HepG2 (cell line): ENCODE data around the gene TRAF4. TPM values are rescaled to one million over a fixed set of nuclear protein-coding genes. Genes with fewer than 3 reads are reported as not detected.

ENCODE experiments used
- ARID4A ChIP-seq: sonication (generic); formaldehyde crosslinking; IDR thresholded peaks from 2 replicates; pipeline ENCODE4 v1.5.0; 2020; ENCODE audit warnings: mild to moderate bottlenecking, missing genetic modification reagents, borderline replicate concordance
- ATF1 ChIP-seq: IDR thresholded peaks from 2 replicates; pipeline ENCODE4 v1.6.1; 2016; ENCODE audit warnings: mild to moderate bottlenecking, control low read depth
- ATF3 ChIP-seq: sonication (generic); formaldehyde crosslinking; IDR thresholded peaks from 2 replicates; pipeline ENCODE4 v1.4.0; 2020; ENCODE audit warnings: missing genetic modification reagents
- DRAP1 ChIP-seq: IDR thresholded peaks from 2 replicates; pipeline ENCODE4 v1.6.1; 2016; ENCODE audit warnings: missing genetic modification reagents, missing compliant biosample characterization
- ETV6 ChIP-seq: sonication (generic); formaldehyde crosslinking; conservative IDR thresholded peaks from 2 replicates; pipeline ENCODE4 v1.4.0; 2020; ENCODE audit warnings: missing genetic modification reagents
- FOSL2 ChIP-seq: sonication (generic); formaldehyde crosslinking; IDR thresholded peaks from 2 replicates; pipeline ENCODE4 v1.4.0; 2020; ENCODE audit warnings: missing genetic modification reagents
- FOXA1 ChIP-seq, 2 experiments: fragments of 450-650 bp in 1 of 2; sonication (generic) in 1 of 2; formaldehyde crosslinking in 1 of 2; IDR thresholded peaks; 2 replicates each; pipeline versions ENCODE4 v1.4.0 to v1.6.1; 2016 to 2020; ENCODE audit warnings: missing genetic modification reagents in 1 of 2
- GATAD2A ChIP-seq: IDR thresholded peaks from 2 replicates; pipeline ENCODE4 v1.6.1; 2016
- HOXA3 ChIP-seq: sonication (generic); formaldehyde crosslinking; IDR thresholded peaks from 2 replicates; pipeline ENCODE4 v1.5.0; 2020; ENCODE audit warnings: missing genetic modification reagents
- MLLT10 ChIP-seq: sonication (generic); formaldehyde crosslinking; IDR thresholded peaks from 2 replicates; pipeline ENCODE4 v1.4.0; 2020; ENCODE audit warnings: missing genetic modification reagents
- MNT ChIP-seq: fragments of 450-650 bp; IDR thresholded peaks from 2 replicates; pipeline ENCODE4 v1.6.1; 2016
- NFE2L2 ChIP-seq: fragments of 150-350 bp; IDR thresholded peaks from 2 replicates; pipeline ENCODE4 v1.6.1; 2014; ENCODE audit warnings: low read length
- NR2C2 ChIP-seq: sonication (generic); formaldehyde crosslinking; IDR thresholded peaks from 2 replicates; pipeline ENCODE4 v1.4.0; 2020; ENCODE audit warnings: missing genetic modification reagents, mild to moderate bottlenecking, moderate library complexity, borderline replicate concordance
- RFX3 ChIP-seq: IDR thresholded peaks from 2 replicates; pipeline ENCODE4 v1.6.1; 2016; ENCODE audit warnings: missing biosample characterization, missing genetic modification reagents
- SAFB2 ChIP-seq: sonication (generic); formaldehyde crosslinking; IDR thresholded peaks from 2 replicates; pipeline ENCODE4 v1.5.1; 2020; ENCODE audit warnings: missing genetic modification reagents, low read depth, mild to moderate bottlenecking, borderline replicate concordance
- SMC3 ChIP-seq: IDR thresholded peaks from 2 replicates; pipeline ENCODE4 v1.6.1; 2011; ENCODE audit warnings: low read length, improper control_type of control experiment
- SMYD3 ChIP-seq: sonication (generic); formaldehyde crosslinking; IDR thresholded peaks from 2 replicates; pipeline ENCODE4 v1.8.1; 2023; ENCODE audit warnings: mild to moderate bottlenecking, missing genetic modification reagents
- SRF ChIP-seq: IDR thresholded peaks from 2 replicates; pipeline ENCODE4 v1.6.1; 2011; ENCODE audit warnings: mild to moderate bottlenecking, low read depth, low read length, moderate library complexity
- TCF7L2 ChIP-seq: IDR thresholded peaks from 2 replicates; pipeline ENCODE4 v1.6.1; 2011; ENCODE audit warnings: mild to moderate bottlenecking, low read depth, low read length, moderate library complexity
- THYN1 ChIP-seq: sonication (generic); formaldehyde crosslinking; IDR thresholded peaks from 2 replicates; pipeline ENCODE4 v1.8.1; 2023; ENCODE audit warnings: low read depth, mild to moderate bottlenecking, moderate library complexity, missing genetic modification reagents, borderline replicate concordance
- ZBTB1 ChIP-seq: sonication (generic); formaldehyde crosslinking; IDR thresholded peaks from 2 replicates; pipeline ENCODE4 v1.4.0; 2020; ENCODE audit warnings: missing genetic modification reagents, borderline replicate concordance
- ZNF460 ChIP-seq: sonication (generic); formaldehyde crosslinking; IDR thresholded peaks from 2 replicates; pipeline ENCODE4 v1.5.1; 2020; ENCODE audit warnings: missing genetic modification reagents, mild to moderate bottlenecking, borderline replicate concordance
- ZNF598 ChIP-seq: sonication (generic); formaldehyde crosslinking; IDR thresholded peaks from 2 replicates; pipeline ENCODE4 v1.5.1; 2020; ENCODE audit warnings: mild to moderate bottlenecking, missing genetic modification reagents, borderline replicate concordance
- ZNF709 ChIP-seq: sonication (generic); formaldehyde crosslinking; IDR thresholded peaks from 2 replicates; pipeline ENCODE4 v1.5.0; 2020; ENCODE audit warnings: mild to moderate bottlenecking, missing genetic modification reagents
- ZNF766 ChIP-seq: sonication (generic); formaldehyde crosslinking; IDR thresholded peaks from 2 replicates; pipeline ENCODE4 v1.5.0; 2020; ENCODE audit warnings: missing genetic modification reagents, borderline replicate concordance
- ZNF780A ChIP-seq: sonication (generic); formaldehyde crosslinking; IDR thresholded peaks from 2 replicates; pipeline ENCODE4 v1.8.0; 2022; ENCODE audit warnings: mild to moderate bottlenecking, missing genetic modification reagents, moderate library complexity
- polyA plus RNA-seq, 8 experiments: library from polyadenylated mRNA; depleted of rRNA in 3 of 8; stranded (reverse) in 7 of 8; unstranded in 1 of 8; fragments of >200 nt; fragmentation: Illumina TruSeq in 4 of 8; extraction: Trizol in 4 of 8; gene quantifications; 2 replicates each; pipeline versions ENCODE4 v1.2.1 to v1.2.3, GENCODE V29; 2011 to 2016; ENCODE audit warnings: low read depth in 4 of 8, missing spikeins in 1 of 8, mixed read lengths in 1 of 8; ENCODE audit not compliant: insufficient read depth in 1 of 8
- total RNA-seq, 5 experiments: library from RNA; depleted of rRNA; stranded (reverse); fragments of >200 nt; fragmentation: Illumina TruSeq; extraction: Trizol; gene quantifications; 2 replicates each; pipeline ENCODE4 v1.2.3, GENCODE V29; 2016; ENCODE audit warnings: low read depth in 1 of 5

TRAF4 gene
- total and polyA plus RNA-seq, 2 of the 13 experiments (the other 11 are each of a cell fraction or from before 2014, with no cell fraction given) = 86.0 to 89.9 TPM

GRCh38 chr17:28788100-28788499 is 44.3 kb downstream of the TRAF4 start (continued):
- TF ChIP-seq SRF = no peak
- no peak for TF ChIP-seq THYN1 (CRISPR knock-in tag)
- TF ChIP-seq FOSL2 = peak; percentile 82
- no peak for TF ChIP-seq ZNF780A (CRISPR knock-in tag)
- no peak for TF ChIP-seq SAFB2
- no peak for TF ChIP-seq ATF1 (CRISPR knock-in tag)
- no peak for TF ChIP-seq ATF3 (CRISPR knock-in tag)
- peak; percentile 80; the same call in 1 of the 2 replicates for TF ChIP-seq GATAD2A (CRISPR knock-in tag)
- TF ChIP-seq DRAP1 (CRISPR knock-in tag) = no peak
- TF ChIP-seq MLLT10 (CRISPR knock-in tag) = no peak
- no peak for TF ChIP-seq TCF7L2
- TF ChIP-seq FOXA1 (IDR thresholded peaks at IDR 0.05) = no peak
- TF ChIP-seq FOXA1 (CRISPR knock-in tag; IDR thresholded peaks at IDR 0.05) = peak; percentile 50
- peak; percentile 30; the same call in 1 of the 2 replicates for TF ChIP-seq ARID4A (CRISPR knock-in tag)
- TF ChIP-seq ZNF460 (CRISPR knock-in tag) = peak; percentile 17; the same call in 1 of the 2 replicates
- TF ChIP-seq ETV6 (CRISPR knock-in tag) = no peak
- TF ChIP-seq RFX3 (CRISPR knock-in tag) = no peak
- no peak for TF ChIP-seq ZNF709 (CRISPR knock-in tag)
- TF ChIP-seq MNT = no peak
- TF ChIP-seq ZBTB1 (CRISPR knock-in tag) = no peak
- no peak for TF ChIP-seq ZNF598
- TF ChIP-seq NR2C2 (CRISPR knock-in tag) = peak; percentile 36; the same call in 1 of the 2 replicates
- no peak; the same call in 1 of the 2 replicates for TF ChIP-seq HOXA3 (CRISPR knock-in tag)
- no peak for TF ChIP-seq NFE2L2
- TF ChIP-seq SMC3 = no peak
- no peak for TF ChIP-seq SMYD3 (CRISPR knock-in tag)
- no peak for TF ChIP-seq ZNF766 (CRISPR knock-in tag)
